PC-3 (cell line): Measurements from ENCODE around the gene PRSS56.

Source experiments
- EZH2 ChIP-seq: fragments of 300-600 bp; sonication (generic); IDR thresholded peaks from one replicate; pipeline ENCODE4 v1.6.1; 2017; ENCODE audit warnings: antibody characterized with exemption, mild to moderate bottlenecking, low read length; ENCODE audit not compliant: unreplicated experiment
- EZH2phosphoT487 ChIP-seq: fragments of 300-600 bp; sonication (generic); IDR thresholded peaks from 2 replicates; pipeline ENCODE4 v1.6.1; 2018; ENCODE audit warnings: mild to moderate bottlenecking, antibody characterized with exemption, low read length, borderline replicate concordance
- TF ChIP-seq, protein P1 (sequence below): fragments of 300-600 bp; sonication (generic); conservative IDR thresholded peaks from 2 replicates; pipeline ENCODE4 v1.5.1; 2017; ENCODE audit warnings: antibody characterized with exemption, low read depth, mild to moderate bottlenecking, low read length

DNA sequence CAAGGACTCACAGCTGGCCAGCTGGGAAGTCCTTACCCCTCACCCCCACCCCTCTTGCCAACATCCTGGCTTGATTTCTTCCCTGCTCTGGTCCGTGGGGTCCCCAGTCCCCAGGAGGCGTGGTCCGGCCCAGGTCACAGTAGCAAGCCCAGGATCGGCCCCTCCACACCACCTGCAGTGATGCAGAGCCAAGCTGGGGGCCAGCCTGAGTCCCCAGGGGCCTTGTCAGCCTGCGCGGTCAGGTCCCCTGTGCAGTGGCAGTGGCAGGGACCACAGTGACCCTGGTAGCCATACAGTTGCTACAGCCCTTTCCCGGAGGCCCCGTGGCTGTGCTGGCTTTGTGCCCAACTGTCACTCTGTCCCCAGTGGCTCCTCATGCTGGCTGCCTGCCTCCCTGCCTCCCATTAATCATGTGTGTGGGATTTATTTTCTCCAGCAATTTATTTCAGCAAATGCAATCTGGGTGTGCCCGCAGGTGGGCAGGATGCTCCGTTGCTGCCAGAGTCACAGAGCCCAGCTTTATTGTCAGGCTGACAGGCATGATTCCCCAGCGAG lies 8.8 kb upstream of the PRSS56 start:
- TF ChIP-seq, protein P1, sequence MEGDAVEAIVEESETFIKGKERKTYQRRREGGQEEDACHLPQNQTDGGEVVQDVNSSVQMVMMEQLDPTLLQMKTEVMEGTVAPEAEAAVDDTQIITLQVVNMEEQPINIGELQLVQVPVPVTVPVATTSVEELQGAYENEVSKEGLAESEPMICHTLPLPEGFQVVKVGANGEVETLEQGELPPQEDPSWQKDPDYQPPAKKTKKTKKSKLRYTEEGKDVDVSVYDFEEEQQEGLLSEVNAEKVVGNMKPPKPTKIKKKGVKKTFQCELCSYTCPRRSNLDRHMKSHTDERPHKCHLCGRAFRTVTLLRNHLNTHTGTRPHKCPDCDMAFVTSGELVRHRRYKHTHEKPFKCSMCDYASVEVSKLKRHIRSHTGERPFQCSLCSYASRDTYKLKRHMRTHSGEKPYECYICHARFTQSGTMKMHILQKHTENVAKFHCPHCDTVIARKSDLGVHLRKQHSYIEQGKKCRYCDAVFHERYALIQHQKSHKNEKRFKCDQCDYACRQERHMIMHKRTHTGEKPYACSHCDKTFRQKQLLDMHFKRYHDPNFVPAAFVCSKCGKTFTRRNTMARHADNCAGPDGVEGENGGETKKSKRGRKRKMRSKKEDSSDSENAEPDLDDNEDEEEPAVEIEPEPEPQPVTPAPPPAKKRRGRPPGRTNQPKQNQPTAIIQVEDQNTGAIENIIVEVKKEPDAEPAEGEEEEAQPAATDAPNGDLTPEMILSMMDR = no peak
- TF ChIP-seq EZH2 = no peak
- no peak for TF ChIP-seq EZH2phosphoT487
